ENCODE data around the gene TRNT1.

DNA sequence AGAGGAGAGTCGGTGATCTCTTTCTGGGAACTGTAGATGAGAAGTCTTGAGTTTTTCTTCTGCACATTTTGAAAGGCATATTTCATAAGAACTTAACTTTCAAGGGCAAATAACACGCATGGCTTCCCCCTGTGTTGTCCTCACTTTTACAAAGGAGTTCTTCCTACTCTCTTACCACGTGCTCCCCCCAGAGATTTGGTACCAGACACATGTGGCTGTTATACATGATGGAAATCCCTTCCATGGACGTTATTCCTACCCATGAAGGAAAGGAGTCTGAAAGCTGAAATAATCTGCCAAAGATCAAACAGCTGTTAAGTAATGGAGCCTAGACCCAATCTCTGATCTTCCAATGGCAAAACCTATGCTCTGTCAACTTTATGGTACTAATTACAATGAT lies 20.9 kb upstream of the TRNT1 start:
- TF ChIP-seq EZH2 (IDR thresholded peaks at IDR 0.05; ENCODE audit: insufficient read depth, poor library complexity, severe bottlenecking) (no peak), EZH2phosphoT487 (IDR thresholded peaks at IDR 0.05; ENCODE audit: insufficient read depth, low read depth) (no peak)

Data from GM23248 (cell line).